Fibroblast of mammary gland (primary cell): ENCODE measurements around the gene KIAA0825.
A peak's percentile ranks its signal among the peaks of the same experiment; 100 is the strongest.

Experiments used
- DNase-seq: peaks from one replicate; pipeline ENCODE4 v3.0.0-alpha.2; 2010; ENCODE audit warnings: low read depth
- H3K4me3 ChIP-seq: 2 replicates; pipeline ENCODE4 v1.5.1; 2011; ENCODE audit warnings: low read depth, mild to moderate bottlenecking, low read length, moderate library complexity; ENCODE audit not compliant: control insufficient read depth
- CTCF ChIP-seq: conservative IDR thresholded peaks from 2 replicates; pipeline ENCODE4 v1.5.1; 2011; ENCODE audit warnings: low read depth, low read length, inconsistent platforms; ENCODE audit not compliant: control insufficient read depth, insufficient read depth

The KIAA0825 gene

GRCh38 chr5:94498199-94498598 is 120.2 kb downstream of the KIAA0825 start:
- DNase-seq: peak; percentile 12
- no peak overlapping the region for H3K4me3 ChIP-seq
- no peak for TF ChIP-seq CTCF

GRCh38 chr5:94485067-94485466 is 133.3 kb downstream of the KIAA0825 start:
- H3K4me3 ChIP-seq: no peak overlapping the region
- TF ChIP-seq CTCF: no peak
- no peak for DNase-seq

- DNase-seq: no peak
- no peak for TF ChIP-seq CTCF
- no peak overlapping the region for H3K4me3 ChIP-seq
These were observed 137.3 kb downstream of the KIAA0825 start for GRCh38 chr5:94481059-94481458.

GRCh38 chr5:94480486-94480885 is 137.9 kb downstream of the KIAA0825 start:
- DNase-seq: no peak
- no peak for TF ChIP-seq CTCF
- H3K4me3 ChIP-seq: no peak overlapping the region

GRCh38 chr5:94473936-94474335 is 144.5 kb downstream of the KIAA0825 start:
- no peak overlapping the region for H3K4me3 ChIP-seq
- DNase-seq: no peak
- TF ChIP-seq CTCF: no peak

- no peak overlapping the region for H3K4me3 ChIP-seq
- no peak for TF ChIP-seq CTCF
- peak; percentile 21 for DNase-seq
These were observed 146.9 kb downstream of the KIAA0825 start for GRCh38 chr5:94471521-94471920.

- TF ChIP-seq CTCF: no peak
These were observed 147.6 kb downstream of the KIAA0825 start for GRCh38 chr5:94470802-94471201.

More at GRCh38 chr5:94470802-94471201, 147.6 kb downstream of the KIAA0825 start:
- DNase-seq: no peak
- no peak overlapping the region for H3K4me3 ChIP-seq
